OCI-LY7 (cell line): ENCODE results near the gene RNASEH1. TPM values are rescaled to one million over a fixed set of nuclear protein-coding genes. Genes with fewer than 3 reads are reported as not detected.

Experiments
- BruUV-seq: library from RNA; stranded (reverse); fragments of 400-500 nt; replicated peaks from 2 replicates; lab custom pipeline; 2021; lab: Mats Ljungman, UMichigan
- CTCF ChIA-PET: fragments of 300-600 bp; sonication (Branson Sonifier 250); formaldehyde crosslinking; loops from one replicate; lab custom pipeline; 2022; ENCODE audit warnings: antibody characterized with exemption; ENCODE audit not compliant: unreplicated experiment; lab: Charles Lee
- POLR2A ChIA-PET: fragments of 300-600 bp; sonication (Branson Sonifier 250); formaldehyde crosslinking; loops from one replicate; lab custom pipeline; 2022; ENCODE audit warnings: antibody characterized with exemption; lab: Charles Lee
- DNase-seq: peaks from one replicate; pipeline ENCODE4 v3.0.0-alpha.2; 2015; ENCODE audit warnings: low spot score
- H2AFZ ChIP-seq: fragments of 200-600 bp; sonication (generic), shearing (Covaris generic); 2 replicates; pipeline ENCODE4 v1.6.1; 2014; ENCODE audit warnings: mild to moderate bottlenecking, antibody characterized with exemption, low read length, moderate library complexity
- H3K27ac ChIP-seq: fragments of 200-600 bp; sonication (generic); 2 replicates; pipeline ENCODE4 v1.5.1; 2014; ENCODE audit warnings: mixed run types, low read depth, mild to moderate bottlenecking, moderate library complexity, low read length, inconsistent platforms; ENCODE audit not compliant: poor library complexity, severe bottlenecking
- H3K36me3 ChIP-seq: fragments of 200-600 bp; sonication (generic); 2 replicates; pipeline ENCODE4 v1.6.1; 2014; ENCODE audit warnings: mild to moderate bottlenecking, antibody characterized with exemption, low read length, moderate library complexity, mixed read lengths; ENCODE audit not compliant: insufficient read depth
- H3K4me1 ChIP-seq: fragments of 200-600 bp; sonication (generic); 2 replicates; pipeline ENCODE4 v1.5.1; 2014; ENCODE audit warnings: mild to moderate bottlenecking, low read length; ENCODE audit not compliant: insufficient read depth, poor library complexity, severe bottlenecking
- H3K4me2 ChIP-seq: fragments of 200-600 bp; sonication (generic); 2 replicates; pipeline ENCODE4 v1.6.1; 2014; ENCODE audit warnings: mild to moderate bottlenecking, low read length
- H3K4me3 ChIP-seq: fragments of 200-600 bp; sonication (generic); 2 replicates; pipeline ENCODE4 v1.5.1; 2014; ENCODE audit warnings: mild to moderate bottlenecking, low read depth, low read length; ENCODE audit not compliant: poor library complexity, severe bottlenecking
- H3K79me2 ChIP-seq: fragments of 200-600 bp; sonication (generic); 2 replicates; pipeline ENCODE4 v1.6.1; 2016; ENCODE audit warnings: low read depth, mild to moderate bottlenecking, low read length, moderate library complexity, mixed read lengths; ENCODE audit not compliant: insufficient read depth
- H3K9me2 ChIP-seq: fragments of 200-600 bp; sonication (generic); 2 replicates; pipeline ENCODE4 v1.6.1; 2016; ENCODE audit warnings: mild to moderate bottlenecking, low read length, mixed read lengths; ENCODE audit not compliant: insufficient read depth
- H3K9me3 ChIP-seq: fragments of 200-600 bp; sonication (generic); 2 replicates; pipeline ENCODE4 v1.6.1; 2014; ENCODE audit warnings: mild to moderate bottlenecking, mixed run types, low read length, mixed read lengths
- H4K20me1 ChIP-seq: fragments of 200-600 bp; sonication (generic); 2 replicates; pipeline ENCODE4 v1.6.1; 2014; ENCODE audit warnings: mild to moderate bottlenecking, antibody characterized with exemption, low read length, moderate library complexity, mixed read lengths; ENCODE audit not compliant: insufficient read depth
- EZH2phosphoT487 ChIP-seq: fragments of 200-600 bp; sonication (generic); IDR thresholded peaks from 2 replicates; pipeline ENCODE4 v1.6.1; 2018; ENCODE audit warnings: low read depth, borderline replicate concordance, mild to moderate bottlenecking, mixed run types, antibody characterized with exemption, low read length, moderate library complexity, mixed read lengths
- intact Hi-C: fragments of 100-400 bp; cut with micrococcal nuclease; formaldehyde crosslinking; loops from one replicate; pipeline ENCODE4 v1.10.0; 2022; ENCODE audit not compliant: unreplicated experiment
- total RNA-seq, 2 experiments: library from RNA; depleted of rRNA in 1 of 2; stranded (reverse); fragments of >200 nt in 1 of 2; shearing (Covaris generic) in 1 of 2; gene quantifications; 2 replicates each; pipeline ENCODE4 v1.2.3, GENCODE V29; 2014 to 2022
- TF ChIP-seq, protein P1 (sequence below): fragments of 200-600 bp; sonication (generic); conservative IDR thresholded peaks from 2 replicates; pipeline ENCODE4 v1.5.1; 2014; ENCODE audit warnings: mild to moderate bottlenecking, antibody characterized with exemption, low read length, moderate library complexity, mixed read lengths

RNASEH1 gene
- total RNA-seq, 2 experiments from 2014 or later, result 35.7 to 48.2 TPM

DNA sequence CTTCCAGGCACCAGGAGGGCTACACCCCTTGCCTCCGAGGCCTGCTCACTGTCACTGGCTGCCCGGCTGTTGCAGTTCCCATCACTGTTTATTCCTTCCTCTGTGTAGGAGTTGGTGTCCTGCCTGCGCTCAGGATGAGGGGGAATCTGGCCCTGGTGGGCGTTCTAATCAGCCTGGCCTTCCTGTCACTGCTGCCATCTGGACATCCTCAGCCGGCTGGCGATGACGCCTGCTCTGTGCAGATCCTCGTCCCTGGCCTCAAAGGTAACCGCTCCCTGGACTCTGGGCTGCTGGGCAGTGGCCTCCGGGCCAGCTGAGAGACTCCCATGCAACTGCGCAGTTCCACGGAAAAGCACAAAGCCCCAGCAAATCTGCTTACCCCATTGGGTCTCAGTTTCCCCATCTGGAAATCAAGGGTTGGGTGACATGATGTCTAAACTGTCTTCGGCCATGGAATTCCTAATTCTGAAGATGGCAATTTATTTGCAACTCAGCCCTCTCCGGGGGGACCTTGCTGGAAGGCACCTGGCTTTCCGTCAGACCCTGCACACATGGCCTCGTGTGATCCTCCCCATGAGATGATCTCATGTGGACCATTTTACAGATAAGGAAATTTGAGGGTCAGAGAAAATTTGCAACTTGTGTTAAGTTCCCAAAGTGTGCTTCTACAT is 46.2 kb upstream of the RNASEH1 start:
- no peak overlapping the region for H3K4me2 ChIP-seq
- CTCF ChIA-PET, result no interaction called here

DNA sequence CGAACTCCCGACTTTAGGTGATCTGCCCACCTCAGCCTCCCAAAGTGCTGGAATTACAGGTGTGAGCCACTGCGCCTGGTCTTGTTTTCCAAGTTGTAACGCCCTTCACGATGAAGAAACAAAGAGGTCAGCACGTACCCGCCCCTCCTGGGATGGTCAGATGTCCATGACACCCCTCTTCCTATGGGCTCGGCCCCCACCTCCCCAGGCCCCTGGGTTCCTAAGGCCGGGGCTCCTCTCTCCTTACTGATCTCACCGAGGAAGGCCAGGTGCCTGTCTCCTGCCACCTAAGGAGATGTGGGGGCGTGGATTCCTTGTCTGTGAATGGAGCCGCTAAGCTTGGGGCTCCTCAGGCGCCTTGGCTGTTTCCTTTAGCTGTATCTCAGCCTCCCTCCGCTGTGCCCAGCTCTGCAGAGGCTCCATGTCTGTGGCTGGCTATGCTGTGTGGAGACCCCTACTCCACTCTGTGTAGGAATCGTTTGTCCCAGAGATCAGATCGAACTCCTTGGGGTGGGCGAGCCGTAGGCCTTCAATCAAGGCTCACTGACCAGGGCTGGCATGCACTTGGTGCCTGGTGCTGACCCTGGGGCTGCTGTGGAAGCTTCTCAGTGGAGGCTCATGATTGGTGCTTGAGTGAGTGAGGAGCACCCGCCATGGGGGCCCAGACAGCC is 45.5 kb upstream of the RNASEH1 start:
- no peak overlapping the region for H3K4me3 ChIP-seq
- H3K4me2 ChIP-seq, result no peak overlapping the region
- CTCF ChIA-PET, result no interaction called here
- no peaks in the 10 kb centered on the region for H3K36me3 ChIP-seq
- no peak overlapping the region for H3K27ac ChIP-seq
- H3K9me3 ChIP-seq, result peaks cover 9% of the 10 kb centered on the region; the same call in 1 of the 2 replicates
- no TSS peak for BruUV-seq
- no peak for DNase-seq
- no peak overlapping the region for H2AFZ ChIP-seq
- TF ChIP-seq, protein P1, sequence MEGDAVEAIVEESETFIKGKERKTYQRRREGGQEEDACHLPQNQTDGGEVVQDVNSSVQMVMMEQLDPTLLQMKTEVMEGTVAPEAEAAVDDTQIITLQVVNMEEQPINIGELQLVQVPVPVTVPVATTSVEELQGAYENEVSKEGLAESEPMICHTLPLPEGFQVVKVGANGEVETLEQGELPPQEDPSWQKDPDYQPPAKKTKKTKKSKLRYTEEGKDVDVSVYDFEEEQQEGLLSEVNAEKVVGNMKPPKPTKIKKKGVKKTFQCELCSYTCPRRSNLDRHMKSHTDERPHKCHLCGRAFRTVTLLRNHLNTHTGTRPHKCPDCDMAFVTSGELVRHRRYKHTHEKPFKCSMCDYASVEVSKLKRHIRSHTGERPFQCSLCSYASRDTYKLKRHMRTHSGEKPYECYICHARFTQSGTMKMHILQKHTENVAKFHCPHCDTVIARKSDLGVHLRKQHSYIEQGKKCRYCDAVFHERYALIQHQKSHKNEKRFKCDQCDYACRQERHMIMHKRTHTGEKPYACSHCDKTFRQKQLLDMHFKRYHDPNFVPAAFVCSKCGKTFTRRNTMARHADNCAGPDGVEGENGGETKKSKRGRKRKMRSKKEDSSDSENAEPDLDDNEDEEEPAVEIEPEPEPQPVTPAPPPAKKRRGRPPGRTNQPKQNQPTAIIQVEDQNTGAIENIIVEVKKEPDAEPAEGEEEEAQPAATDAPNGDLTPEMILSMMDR, result no peak
- TF ChIP-seq EZH2phosphoT487, result no peak
- POLR2A ChIA-PET, result interaction anchor here (1.0 kb wide), 1 partner anchor 25 kb away, joined by 3 read pairs; no protein-coding TSS in a partner anchor
- H4K20me1 ChIP-seq, result no peaks in the 10 kb centered on the region
- H3K79me2 ChIP-seq, result no peaks in the 10 kb centered on the region
- intact Hi-C loops, result no loop called here
- no peaks in the 10 kb centered on the region for H3K9me2 ChIP-seq
- peaks cover 23% of the 10 kb centered on the region for H3K4me1 ChIP-seq

More for the DNA sequence above, 46.2 kb upstream of the RNASEH1 start:
- Histone ChIP-seq H4K20me1 (no peaks in the 10 kb centered on the region), H2AFZ (peak overlapping the region; percentile 56), H3K4me3 (no peak overlapping the region), H3K27ac (peak overlapping the region; percentile 49), H3K9me2 (no peaks in the 10 kb centered on the region), H3K79me2 (no peaks in the 10 kb centered on the region), H3K4me1 (peaks cover 29% of the 10 kb centered on the region), H3K9me3 (peaks cover 9% of the 10 kb centered on the region; the same call in 1 of the 2 replicates), H3K36me3 (no peaks in the 10 kb centered on the region)
- intact Hi-C loops, result no loop called here
- no peak for DNase-seq
- no TSS peak for BruUV-seq
- TF ChIP-seq EZH2phosphoT487, result no peak
- TF ChIP-seq, protein P1, result no peak
- POLR2A ChIA-PET, result interaction anchor here (0.6 to 1.0 kb wide), 2 partner anchors 8 to 25 kb away, joined by 3 read pairs; no protein-coding TSS in a partner anchor
